IMR-90 (cell line): ENCODE measurements around the gene FARS2. TPM values are rescaled to one million over a fixed set of nuclear protein-coding genes. Genes with fewer than 3 reads are reported as not detected.

Experiments
- ATAC-seq: fragments of 200-7000 bp; cut with Tn5 transposase; 2 replicates; pipeline ENCODE4 v1.9.1; 2020; ENCODE audit warnings: low read depth, mild to moderate bottlenecking, moderate library complexity
- BruUV-seq: library from RNA; stranded (reverse); fragments of 400-500 nt; replicated peaks from 2 replicates; lab custom pipeline; 2021; lab: Mats Ljungman, UMichigan
- CTCF ChIA-PET: fragments of 300-600 bp; formaldehyde crosslinking; extraction: SDS; loops from one replicate; lab custom pipeline; 2021; ENCODE audit warnings: antibody characterized with exemption; lab: Yijun Ruan, JAX
- POLR2A ChIA-PET: fragments of 300-600 bp; sonication (Branson Sonifier 250); formaldehyde crosslinking; loops from one replicate; lab custom pipeline; 2022; ENCODE audit warnings: antibody characterized with exemption; ENCODE audit not compliant: unreplicated experiment; lab: Charles Lee
- DNase-seq: peaks from one replicate; pipeline ENCODE4 v3.0.0; 2013
- H2AFZ ChIP-seq: replicated peaks from 2 replicates; pipeline ENCODE3; 2013; ENCODE audit warnings: low read length, mild to moderate bottlenecking; ENCODE audit not compliant: poor library complexity
- H2AK5ac ChIP-seq: 2 replicates; pipeline ENCODE4 v1.6.1; 2013; ENCODE audit warnings: low read depth, low read length, inconsistent platforms
- H2AK9ac ChIP-seq: replicated peaks from 2 replicates; pipeline ENCODE3; 2013; ENCODE audit warnings: mild to moderate bottlenecking, low read depth, low read length, moderate library complexity; ENCODE audit not compliant: poor library complexity
- H2BK120ac ChIP-seq: 2 replicates; pipeline ENCODE4 v1.6.1; 2013; ENCODE audit warnings: low read depth, low read length, inconsistent platforms
- H2BK15ac ChIP-seq: 3 replicates; pipeline ENCODE4 v1.6.1; 2013; ENCODE audit warnings: low read depth, low read length, inconsistent platforms
- H2BK20ac ChIP-seq: 2 replicates; pipeline ENCODE4 v1.6.1; 2013; ENCODE audit warnings: low read depth, mild to moderate bottlenecking, inconsistent platforms, low read length, moderate library complexity
- H2BK5ac ChIP-seq: 2 replicates; pipeline ENCODE4 v1.6.1; 2013; ENCODE audit warnings: mild to moderate bottlenecking, low read depth, low read length, inconsistent platforms; ENCODE audit not compliant: poor library complexity, severe bottlenecking
- H3K14ac ChIP-seq: replicated peaks from 2 replicates; pipeline ENCODE4 v1.6.1; 2013; ENCODE audit warnings: low read depth, low read length, inconsistent platforms
- H3K18ac ChIP-seq: 2 replicates; pipeline ENCODE4 v1.6.1; 2013; ENCODE audit warnings: low read depth, low read length, control low read depth
- H3K23ac ChIP-seq: 2 replicates; pipeline ENCODE4 v1.6.1; 2013; ENCODE audit warnings: low read depth, low read length, inconsistent platforms
- H3K27ac ChIP-seq: 2 replicates; pipeline ENCODE4 v1.5.1; 2013; ENCODE audit warnings: mild to moderate bottlenecking, control low read depth, low read length; ENCODE audit not compliant: insufficient read depth
- H3K27me3 ChIP-seq: 2 replicates; pipeline ENCODE4 v1.6.1; 2013; ENCODE audit warnings: low read length; ENCODE audit not compliant: control insufficient read depth, insufficient read depth
- H3K36me3 ChIP-seq: 2 replicates; pipeline ENCODE4 v1.6.1; 2013; ENCODE audit warnings: low read length, mixed read lengths; ENCODE audit not compliant: control insufficient read depth, insufficient read depth
- H3K4ac ChIP-seq: 2 replicates; pipeline ENCODE4 v1.6.1; 2013; ENCODE audit warnings: low read depth, low read length, inconsistent platforms
- H3K4me1 ChIP-seq: 2 replicates; pipeline ENCODE4 v1.6.1; 2013; ENCODE audit warnings: low read length, mixed read lengths; ENCODE audit not compliant: control insufficient read depth, insufficient read depth
- H3K4me2 ChIP-seq: 2 replicates; pipeline ENCODE4 v1.6.1; 2013; ENCODE audit warnings: low read depth, mild to moderate bottlenecking, control low read depth, low read length, moderate library complexity
- H3K4me3 ChIP-seq: 2 replicates; pipeline ENCODE4 v1.5.1; 2013; ENCODE audit warnings: low read depth, mild to moderate bottlenecking, control low read depth, low read length, moderate library complexity; ENCODE audit not compliant: insufficient read depth
- H3K56ac ChIP-seq: 2 replicates; pipeline ENCODE4 v1.6.1; 2013; ENCODE audit warnings: low read length, inconsistent platforms; ENCODE audit not compliant: insufficient read depth; ENCODE audit errors: extremely low read depth
- H3K79me1 ChIP-seq, 2 experiments: 2 replicates each; pipeline ENCODE4 v1.6.1; 2013; ENCODE audit warnings: low read length in 2 of 2, inconsistent platforms in 1 of 2, low read depth in 1 of 2
- H3K9ac ChIP-seq: 2 replicates; pipeline ENCODE4 v1.6.1; 2013; ENCODE audit warnings: low read depth, low read length, control low read depth
- H3K9me1 ChIP-seq: 2 replicates; pipeline ENCODE4 v1.6.1; 2013; ENCODE audit warnings: low read length, inconsistent platforms; ENCODE audit not compliant: insufficient read depth
- H3K9me3 ChIP-seq: 2 replicates; pipeline ENCODE4 v1.6.1; 2013; ENCODE audit warnings: low read length; ENCODE audit not compliant: control insufficient read depth, insufficient read depth
- H4K20me1 ChIP-seq: 2 replicates; pipeline ENCODE4 v1.6.1; 2013; ENCODE audit warnings: low read length, inconsistent platforms; ENCODE audit not compliant: insufficient read depth
- H4K5ac ChIP-seq: 2 replicates; pipeline ENCODE4 v1.6.1; 2013; ENCODE audit warnings: mild to moderate bottlenecking, low read depth, low read length, control low read depth
- H4K8ac ChIP-seq, 2 experiments: 2 replicates each; pipeline ENCODE4 v1.6.1; 2013; ENCODE audit warnings: low read depth in 2 of 2, low read length in 2 of 2, control low read depth in 1 of 2, inconsistent platforms in 1 of 2
- H4K91ac ChIP-seq: 2 replicates; pipeline ENCODE4 v1.6.1; 2013; ENCODE audit warnings: low read depth, low read length, inconsistent platforms; ENCODE audit not compliant: insufficient read depth
- CEBPB ChIP-seq: IDR thresholded peaks from 2 replicates; pipeline ENCODE4 v1.6.1; 2012; ENCODE audit warnings: low read depth, low read length, improper control_type of control experiment
- MAFK ChIP-seq: IDR thresholded peaks from 2 replicates; pipeline ENCODE4 v1.6.1; 2012; ENCODE audit warnings: low read depth, low read length, improper control_type of control experiment
- WGBS, 2 experiments: methylation state at CpG; one replicate each; pipeline versions ENCODE4 v1.1.5 to v1.1.7; 2013; ENCODE audit warnings: missing lambda C conversion rate in 2 of 2; ENCODE audit not compliant: insufficient read length in 1 of 2; ENCODE audit errors: extremely low coverage in 2 of 2; 5-methylcytosine and 5-hydroxymethylcytosine counted together
- dilution Hi-C: fragments of 300-500 bp; cut with HindIII; formaldehyde crosslinking; loops from one replicate; pipeline ENCODE4 v1.14.3; 2018; ENCODE audit warnings: low sequenced_read_pairs; ENCODE audit not compliant: unreplicated experiment
- in situ Hi-C: fragments of 300-500 bp; cut with MboI; formaldehyde crosslinking; loops from 3 replicates; pipeline ENCODE4 v1.14.3; 2019; ENCODE audit warnings: low sequenced_read_pairs, inconsistent platforms, mixed read lengths
- intact Hi-C: fragments of 100-400 bp; cut with micrococcal nuclease; formaldehyde crosslinking; loops from 2 replicates; pipeline ENCODE4 v1.10.0; 2022
- polyA plus RNA-seq, 3 experiments: library from polyadenylated mRNA; depleted of rRNA; stranded (reverse); fragments of >200 nt; gene quantifications; 2 replicates each; pipeline ENCODE4 v1.2.3, GENCODE V29; 2012; ENCODE audit warnings: low replicate concordance in 1 of 3
- total RNA-seq: library from RNA; depleted of rRNA; stranded (reverse); fragments of >200 nt; gene quantifications from 2 replicates; pipeline ENCODE4 v1.2.3, GENCODE V29; 2012

FARS2 gene
- total and polyA plus RNA-seq, 2 of the 4 experiments (the other 2 are of a cell fraction), result 12.1 to 28.9 TPM

DNA sequence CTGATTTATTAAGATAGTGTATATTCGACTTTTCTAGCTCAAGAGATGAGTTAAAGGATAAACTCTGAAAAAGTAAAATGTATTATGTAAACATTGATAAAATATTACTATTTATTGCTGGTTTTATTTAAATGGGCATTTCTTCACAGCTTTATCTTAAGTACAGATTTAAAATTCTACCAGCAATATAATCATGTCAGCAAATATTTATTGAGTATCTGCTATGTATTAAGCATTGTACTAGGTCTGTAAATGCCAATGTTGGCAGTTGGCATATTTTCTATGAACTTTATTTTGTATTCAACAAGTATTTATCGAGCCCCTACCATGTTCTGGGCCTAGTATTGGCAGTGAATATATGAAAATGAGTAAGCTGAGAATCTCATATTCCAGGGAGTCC lies 231.0 kb downstream of the FARS2 start:
- Histone ChIP-seq H3K18ac (no peak overlapping the region), H3K27ac (no peak overlapping the region), H3K14ac (no peak overlapping the region), H3K4me3 (no peak overlapping the region), H4K20me1 (no peaks in the 10 kb centered on the region), H4K8ac (no peak overlapping the region), H3K9me1 (no peaks in the 10 kb centered on the region), H3K79me1 (no peaks in the 10 kb centered on the region; a peak in 1 of 4 replicates), H4K5ac (no peak overlapping the region), H2BK15ac (no peak overlapping the region), H3K56ac (no peak overlapping the region), H2BK5ac (no peak overlapping the region), H2AFZ (no peak overlapping the region), H3K23ac (no peak overlapping the region), H3K4me1 (no peaks in the 10 kb centered on the region), H2BK20ac (no peak overlapping the region), H2AK5ac (no peak overlapping the region), H2AK9ac (no peak overlapping the region), H3K9ac (no peak overlapping the region), H3K27me3 (no peaks in the 10 kb centered on the region), H3K36me3 (0 out of 2 replicates have a peak, but pooled peaks cover 2% of the 10 kb centered on the region), H3K4ac (no peak overlapping the region), H2BK120ac (no peak overlapping the region), H4K91ac (no peak overlapping the region), H3K4me2 (no peak overlapping the region), H3K9me3 (no peaks in the 10 kb centered on the region)
- ChIA-PET CTCF (interaction anchor here (1.7 kb wide), 1 partner anchor 21 kb away, joined by 4 read pairs; no protein-coding TSS in a partner anchor), POLR2A (no interaction called here)
- ATAC-seq (no peak), DNase-seq (no peak)
- WGBS, 2 experiments, result no CpG with 5 or more reads among the region's 2 CpGs
- in situ Hi-C loops (no loop called here), intact Hi-C loops (no loop called here), dilution Hi-C loops (no loop called here)
- BruUV-seq, result no TSS peak
- no peak for TF ChIP-seq CEBPB
- peak; percentile 33; the same call in 1 of the 2 replicates for TF ChIP-seq MAFK
